NCI-H1092 treated with DMSO at 0.1 percent for 48 hours (cell line): Measurements from ENCODE around the gene NADSYN1.

ENCODE experiments used
- DNase-seq: peaks from one replicate; lab custom pipeline; 2025; lab: John Stamatoyannopoulos, UW

The NADSYN1 gene

GRCh38 chr11:71474141-71474770 is 21.3 kb downstream of the NADSYN1 start:
- no peak for DNase-seq

- no peak for DNase-seq
These were observed 21.9 kb downstream of the NADSYN1 start for GRCh38 chr11:71474771-71475483.

GRCh38 chr11:71476031-71476430 is 23.0 kb downstream of the NADSYN1 start:
- no peak for DNase-seq

- no peak for DNase-seq
These were observed 24.1 kb downstream of the NADSYN1 start for GRCh38 chr11:71476926-71477640.

- no peak for DNase-seq
These were observed 24.9 kb downstream of the NADSYN1 start for GRCh38 chr11:71477641-71478527.

GRCh38 chr11:71478528-71478840 is 25.5 kb downstream of the NADSYN1 start:
- DNase-seq, result no peak

GRCh38 chr11:71481101-71481960 is 28.3 kb downstream of the NADSYN1 start:
- DNase-seq, result no peak

- no peak for DNase-seq
These were observed 29.2 kb downstream of the NADSYN1 start for GRCh38 chr11:71482216-71482615.

GRCh38 chr11:71482746-71483364 is 29.9 kb downstream of the NADSYN1 start:
- DNase-seq, result no peak

- DNase-seq, result no peak
These were observed 30.7 kb downstream of the NADSYN1 start for GRCh38 chr11:71483692-71484091.

- DNase-seq, result no peak
These were observed 31.5 kb downstream of the NADSYN1 start for GRCh38 chr11:71484248-71485062.

- DNase-seq, result no peak
These were observed 32.0 kb downstream of the NADSYN1 start for GRCh38 chr11:71485063-71485399.

- DNase-seq, result no peak
These were observed 32.5 kb downstream of the NADSYN1 start for GRCh38 chr11:71485466-71485865.

GRCh38 chr11:71486320-71486719 is 33.3 kb downstream of the NADSYN1 start:
- DNase-seq, result no peak

GRCh38 chr11:71488681-71489270 is 35.8 kb downstream of the NADSYN1 start:
- DNase-seq, result no peak

- no peak for DNase-seq
These were observed 36.5 kb downstream of the NADSYN1 start for GRCh38 chr11:71489311-71490043.

GRCh38 chr11:71490044-71490730 is 37.2 kb downstream of the NADSYN1 start:
- no peak for DNase-seq

GRCh38 chr11:71490731-71491390 is 37.9 kb downstream of the NADSYN1 start:
- no peak for DNase-seq
